Neural cell (in vitro differentiated cells): ENCODE measurements around the gene CCS.

Source experiments
- CTCF ChIP-seq: fragments of 450-650 bp; IDR thresholded peaks from 2 replicates; pipeline ENCODE4 v1.5.1; 2014; ENCODE audit warnings: antibody characterized with exemption, mild to moderate bottlenecking, moderate library complexity; ENCODE audit not compliant: poor library complexity, severe bottlenecking
- EP300 ChIP-seq: fragments of 450-650 bp; conservative IDR thresholded peaks from 2 replicates; pipeline ENCODE4 v1.6.1; 2014; ENCODE audit warnings: antibody characterized with exemption, mild to moderate bottlenecking, moderate library complexity; ENCODE audit not compliant: poor library complexity, severe bottlenecking
- REST ChIP-seq: IDR thresholded peaks from 2 replicates; pipeline ENCODE4 v1.6.1; 2012; ENCODE audit warnings: borderline replicate concordance

DNA sequence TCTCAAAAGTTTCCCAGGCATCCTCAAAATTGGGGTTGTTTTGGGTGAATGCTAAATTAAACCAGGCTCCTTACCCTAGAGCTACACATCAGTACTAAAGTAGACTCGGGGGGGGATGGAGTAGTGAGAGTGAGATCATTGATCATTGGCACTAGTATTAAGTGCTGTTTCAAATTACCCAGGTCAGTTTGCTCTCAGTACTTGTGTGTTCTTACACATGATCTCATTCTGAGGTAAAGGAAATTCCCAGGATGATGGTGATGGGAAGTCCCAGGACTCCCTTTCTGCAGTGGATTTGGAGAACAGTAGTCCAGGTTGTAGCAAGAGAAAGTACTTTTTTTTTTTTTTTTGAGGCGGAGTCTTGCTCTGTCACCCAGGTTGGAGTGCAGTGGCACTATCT lies 58.0 kb downstream of the CCS start:
- TF ChIP-seq EP300, result no peak
- TF ChIP-seq REST, result no peak
- no peak for TF ChIP-seq CTCF
